A549 treated with DMSO at 1 μM for 4 hours (cell line): Measurements from ENCODE around the gene DDA1. TPM values are rescaled to one million over a fixed set of nuclear protein-coding genes. Genes with fewer than 3 reads are reported as not detected.

ENCODE experiments used
- total RNA-seq: library from RNA; stranded (reverse); fragments of 200-300 nt; extraction: Qiagen RNA extraction; gene quantifications from 5 replicates; pipeline ENCODE4 v1.2.3, GENCODE V29; 2022; ENCODE audit warnings: low read depth

DDA1 gene
- total RNA-seq, result 53.8 to 73.0 TPM (median 68.7 TPM) in 5 replicates

GRCh38 chr19:17309198-17309964, at the start of gene DDA1:
TSS of gene DDA1 (plus strand) at chr19:17309563. CDS start at chr19:17309655, 92 bp downstream.

GRCh38 chr19:17264641-17264979, 44.8 kb upstream of the DDA1 start, which contains the start of gene USHBP1:
TSS of gene USHBP1 (minus strand) at chr19:17264745. CDS start at chr19:17264299, 446 bp downstream.

GRCh38 chr19:17266975-17267788, 42.2 kb upstream of the DDA1 start, which contains the start of gene BABAM1:
TSS of gene BABAM1 (plus strand) at chr19:17267443. CDS start at chr19:17268807, 1,364 bp downstream.

GRCh38 chr19:17281391-17282304, 27.7 kb upstream of the DDA1 start, which contains the start of gene ANKLE1:
TSS of gene ANKLE1 (plus strand) at chr19:17281901. CDS start at chr19:17281921, 20 bp downstream.

GRCh38 chr19:17303167-17303939, 6.0 kb upstream of the DDA1 start, which contains the start of gene ABHD8:
TSS of gene ABHD8 (minus strand) at chr19:17303425. CDS start at chr19:17301616, 1,809 bp downstream.

GRCh38 chr19:17305517-17306284, 3.7 kb upstream of the DDA1 start, which contains the start of gene MRPL34:
TSS of gene MRPL34 (plus strand) at chr19:17305872. CDS start at chr19:17305893, 21 bp downstream.

GRCh38 chr19:17334414-17335409, 25.3 kb downstream of the DDA1 start, which contains the start of gene ANO8:
TSS of gene ANO8 (minus strand) at chr19:17334855. CDS start at chr19:17334670, 185 bp downstream.

GRCh38 chr19:17336872-17337674, 27.7 kb downstream of the DDA1 start, which contains the start of gene GTPBP3:
TSS of gene GTPBP3 (plus strand) at chr19:17337553. CDS start at chr19:17337612, 59 bp downstream.

Other genes with a start within 250 kb of the DDA1 start
- gene HAUS8, start 234.1 kb upstream of the DDA1 start, total RNA-seq, result 13.2 to 17.1 TPM (median 15.8 TPM) in 5 replicates
- gene MYO9B, start 233.8 kb upstream of the DDA1 start, total RNA-seq, result 24.2 to 38.4 TPM (median 34.6 TPM) in 5 replicates
- 14.7 to 16.4 TPM (median 15.3 TPM) in 5 replicates for gene USE1, start 94.2 kb upstream of the DDA1 start, total RNA-seq
- gene OCEL1, start 83.3 kb upstream of the DDA1 start, total RNA-seq, result 9.8 to 13.9 TPM (median 10.9 TPM) in 5 replicates
- gene NR2F6, start 63.6 kb upstream of the DDA1 start, total RNA-seq, result 23.3 to 58.5 TPM (median 49.9 TPM) in 5 replicates
- gene USHBP1, start 44.8 kb upstream of the DDA1 start, total RNA-seq, result not detected in 5 replicates
- gene BABAM1, start 42.1 kb upstream of the DDA1 start, total RNA-seq, result 58.4 to 65.2 TPM (median 62.0 TPM) in 5 replicates
- 0.27 to 0.76 TPM (median 0.40 TPM) in 5 replicates for gene ANKLE1, start 27.7 kb upstream of the DDA1 start, total RNA-seq
- gene ABHD8, start 6.1 kb upstream of the DDA1 start, total RNA-seq, result 2.0 to 3.6 TPM (median 3.2 TPM) in 5 replicates
- 52.6 to 96.7 TPM (median 84.9 TPM) in 5 replicates for gene MRPL34, start 3.7 kb upstream of the DDA1 start, total RNA-seq
- 2.1 to 4.3 TPM (median 3.9 TPM) in 5 replicates for gene ANO8, start 25.3 kb downstream of the DDA1 start, total RNA-seq
- 18.0 to 24.5 TPM (median 21.1 TPM) in 5 replicates for gene GTPBP3, start 28.0 kb downstream of the DDA1 start, total RNA-seq
- not detected in 5 replicates for gene PLVAP, start 67.8 kb downstream of the DDA1 start, total RNA-seq
- gene CCDC194, start 84.6 kb downstream of the DDA1 start, total RNA-seq, result not detected in 5 replicates
- gene BST2, start 96.1 kb downstream of the DDA1 start, total RNA-seq, result 0.13 to 0.47 TPM (median 0.24 TPM) in 5 replicates
- 29.7 to 43.1 TPM (median 38.5 TPM) in 5 replicates for gene MVB12A, start 110.5 kb downstream of the DDA1 start, total RNA-seq
- 0.46 to 0.84 TPM (median 0.76 TPM) in 5 replicates for gene TMEM221, start 139.1 kb downstream of the DDA1 start, total RNA-seq
- not detected in 5 replicates for gene NXNL1, start 151.4 kb downstream of the DDA1 start, total RNA-seq
- gene SLC27A1, start 161.0 kb downstream of the DDA1 start, total RNA-seq, result 2.6 to 3.2 TPM (median 3.1 TPM) in 5 replicates
- 47.9 to 75.7 TPM (median 65.7 TPM) in 5 replicates for gene PGLS, start 202.1 kb downstream of the DDA1 start, total RNA-seq
- 61.6 to 80.3 TPM (median 73.3 TPM) in 5 replicates for gene COLGALT1, start 246.1 kb downstream of the DDA1 start, total RNA-seq